ENCODE data around the gene SYTL4.

Gene SYTL4

DNA sequence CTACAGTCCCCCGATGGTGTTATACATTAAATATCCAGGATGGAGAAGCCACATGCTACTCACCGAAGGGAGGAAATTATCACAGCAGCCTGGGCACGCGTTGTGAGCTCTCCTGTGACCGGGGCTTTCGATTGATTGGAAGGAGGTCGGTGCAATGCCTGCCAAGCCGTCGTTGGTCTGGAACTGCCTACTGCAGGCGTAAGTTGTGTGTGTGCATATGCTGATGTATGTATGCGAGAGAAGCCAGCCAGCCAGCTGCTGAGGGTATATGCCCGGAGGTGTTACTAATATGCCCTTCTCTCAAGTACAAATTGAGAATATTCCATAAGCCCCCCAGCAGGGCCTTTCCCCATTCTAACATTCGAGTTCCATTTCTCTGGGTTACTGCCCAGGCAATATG lies 69.8 kb downstream of the SYTL4 start:
- Histone ChIP-seq H3K27me3 (ENCODE audit: insufficient read depth, low read depth, severe bottlenecking) (no peaks in the 10 kb centered on the region), H3K9me3 (ENCODE audit: severe bottlenecking) (no peaks in the 10 kb centered on the region), H3K27ac (no peak overlapping the region), H3K36me3 (no peaks in the 10 kb centered on the region), H3K4me3 (ENCODE audit: low read depth, low read length) (no peak overlapping the region)
- TF ChIP-seq, protein P1, sequence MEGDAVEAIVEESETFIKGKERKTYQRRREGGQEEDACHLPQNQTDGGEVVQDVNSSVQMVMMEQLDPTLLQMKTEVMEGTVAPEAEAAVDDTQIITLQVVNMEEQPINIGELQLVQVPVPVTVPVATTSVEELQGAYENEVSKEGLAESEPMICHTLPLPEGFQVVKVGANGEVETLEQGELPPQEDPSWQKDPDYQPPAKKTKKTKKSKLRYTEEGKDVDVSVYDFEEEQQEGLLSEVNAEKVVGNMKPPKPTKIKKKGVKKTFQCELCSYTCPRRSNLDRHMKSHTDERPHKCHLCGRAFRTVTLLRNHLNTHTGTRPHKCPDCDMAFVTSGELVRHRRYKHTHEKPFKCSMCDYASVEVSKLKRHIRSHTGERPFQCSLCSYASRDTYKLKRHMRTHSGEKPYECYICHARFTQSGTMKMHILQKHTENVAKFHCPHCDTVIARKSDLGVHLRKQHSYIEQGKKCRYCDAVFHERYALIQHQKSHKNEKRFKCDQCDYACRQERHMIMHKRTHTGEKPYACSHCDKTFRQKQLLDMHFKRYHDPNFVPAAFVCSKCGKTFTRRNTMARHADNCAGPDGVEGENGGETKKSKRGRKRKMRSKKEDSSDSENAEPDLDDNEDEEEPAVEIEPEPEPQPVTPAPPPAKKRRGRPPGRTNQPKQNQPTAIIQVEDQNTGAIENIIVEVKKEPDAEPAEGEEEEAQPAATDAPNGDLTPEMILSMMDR (IDR thresholded peaks at IDR 0.05; ENCODE audit: low read depth, low read length): no peak
- DNase-seq: no peak

DNA sequence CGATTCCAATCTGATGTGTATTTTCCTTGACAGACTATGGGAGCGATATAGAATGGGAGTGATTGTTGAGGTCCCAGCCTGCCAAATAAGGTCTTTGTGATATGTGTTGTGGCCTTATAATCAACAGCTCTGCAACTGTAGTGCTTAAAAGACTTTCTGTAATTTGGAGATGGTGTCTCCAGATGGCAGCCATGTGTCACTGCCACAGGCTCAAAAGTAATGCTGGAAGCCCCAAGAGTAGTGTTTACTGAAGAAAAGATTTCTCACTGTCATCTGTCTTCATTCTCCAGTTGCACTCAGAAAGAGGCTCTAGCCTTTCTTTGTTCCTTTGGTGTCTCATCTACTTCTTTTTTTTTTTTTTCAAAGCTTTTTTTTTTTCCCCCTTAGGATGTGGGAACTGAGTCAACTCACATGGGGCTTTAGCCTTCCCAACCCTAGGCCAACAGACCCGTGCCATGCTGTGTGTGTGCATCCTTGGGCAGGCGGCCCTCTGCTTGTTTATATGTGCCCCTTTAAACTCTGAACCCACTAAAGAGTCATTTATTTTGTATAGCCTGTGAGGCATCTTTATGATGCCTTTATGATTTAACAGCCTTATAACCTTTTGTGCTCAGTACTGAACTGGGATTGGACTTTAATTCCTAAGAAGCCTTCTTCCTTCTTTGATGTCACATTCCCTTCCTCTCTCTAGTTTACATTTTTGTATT lies 72.3 kb downstream of the SYTL4 start:
- DNase-seq: no peak
- Histone ChIP-seq H3K27ac (no peak overlapping the region), H3K4me3 (ENCODE audit: low read depth, low read length) (no peak overlapping the region), H3K36me3 (no peaks in the 10 kb centered on the region), H3K9me3 (ENCODE audit: severe bottlenecking) (no peaks in the 10 kb centered on the region), H3K27me3 (ENCODE audit: insufficient read depth, low read depth, severe bottlenecking) (no peaks in the 10 kb centered on the region)
- TF ChIP-seq, protein P1 (IDR thresholded peaks at IDR 0.05; ENCODE audit: low read depth, low read length): peak; percentile 10; the same call in 1 of the 2 replicates

DNA sequence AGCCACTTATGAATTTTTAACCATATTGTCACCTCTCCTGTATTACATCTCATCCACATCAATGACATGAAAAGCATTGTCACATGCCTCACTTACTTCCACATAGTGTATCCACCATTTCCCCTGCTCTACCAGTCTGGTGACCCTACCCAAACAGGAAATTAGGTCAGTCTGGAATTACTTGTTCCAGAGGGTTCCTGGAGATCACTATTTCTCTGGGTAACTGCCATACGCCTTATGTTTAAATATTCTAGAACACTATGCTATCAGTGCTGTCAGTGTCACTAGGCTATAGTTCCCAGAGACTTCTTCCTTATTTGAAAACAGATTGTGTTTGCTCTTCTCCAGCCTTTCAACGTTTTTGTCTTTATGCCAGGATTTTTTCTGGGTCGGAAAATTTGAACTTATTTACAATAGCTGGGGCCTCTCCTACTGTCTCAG lies 73.0 kb downstream of the SYTL4 start:
- Histone ChIP-seq H3K27ac (no peak overlapping the region), H3K27me3 (ENCODE audit: insufficient read depth, low read depth, severe bottlenecking) (no peaks in the 10 kb centered on the region), H3K9me3 (ENCODE audit: severe bottlenecking) (no peaks in the 10 kb centered on the region), H3K36me3 (no peaks in the 10 kb centered on the region), H3K4me3 (ENCODE audit: low read depth, low read length) (no peak overlapping the region)
- DNase-seq: no peak
- TF ChIP-seq, protein P1 (IDR thresholded peaks at IDR 0.05; ENCODE audit: low read depth, low read length): no peak

DNA sequence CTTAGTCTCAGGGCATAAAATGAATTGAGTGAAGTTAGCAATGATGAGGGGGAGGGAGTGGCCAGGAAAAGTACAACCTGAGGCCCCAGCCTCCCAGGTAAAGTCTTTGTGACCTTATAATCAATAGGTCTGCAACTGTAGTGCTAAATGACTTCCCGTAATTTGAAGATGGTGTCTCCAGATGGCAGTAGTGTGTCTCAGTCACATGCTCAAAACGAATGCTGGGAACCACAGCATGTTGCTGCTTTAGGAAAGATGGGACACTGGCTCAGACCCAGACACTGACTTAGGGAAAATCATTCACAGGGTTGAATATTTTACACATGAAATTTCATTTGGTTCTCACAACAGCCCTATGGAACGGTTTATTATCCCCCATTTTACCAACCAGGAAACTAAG lies 77.7 kb downstream of the SYTL4 start:
- peak overlapping the region; percentile 10; the same call in 1 of the 2 replicates for H3K27ac ChIP-seq
- peak; percentile 30 for DNase-seq

DNA sequence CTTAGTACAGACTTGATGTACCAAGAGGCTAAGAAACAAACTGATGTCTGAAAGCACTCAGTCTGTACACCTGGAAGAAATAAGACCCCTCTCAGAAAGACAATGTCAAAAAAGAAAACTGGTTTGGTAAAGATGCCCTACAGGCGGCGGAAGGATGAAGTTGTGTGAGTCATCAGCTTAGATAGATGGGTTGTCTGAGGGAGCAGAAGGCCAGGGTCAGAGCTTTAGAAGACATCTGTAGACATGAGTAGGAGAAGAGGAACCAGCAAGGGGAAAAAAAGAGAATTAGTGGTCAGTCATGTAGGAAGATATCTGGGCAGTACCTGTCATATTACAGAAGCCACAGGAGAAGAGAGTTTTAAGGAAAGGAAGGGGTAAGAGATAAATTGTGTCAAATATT lies 79.7 kb downstream of the SYTL4 start:
- DNase-seq: no peak
- H3K27me3 ChIP-seq (ENCODE audit: insufficient read depth, low read depth, severe bottlenecking): no peaks in the 10 kb centered on the region

More for the DNA sequence above, 77.7 kb downstream of the SYTL4 start:
- Histone ChIP-seq H3K9me3 (ENCODE audit: severe bottlenecking) (no peaks in the 10 kb centered on the region), H3K36me3 (no peaks in the 10 kb centered on the region), H3K27me3 (ENCODE audit: insufficient read depth, low read depth, severe bottlenecking) (no peaks in the 10 kb centered on the region), H3K4me3 (ENCODE audit: low read depth, low read length) (no peak overlapping the region)
- TF ChIP-seq, protein P1 (IDR thresholded peaks at IDR 0.05; ENCODE audit: low read depth, low read length): 0 out of 2 replicates have a peak, but pooled peaks have one; percentile 37

More for the DNA sequence above, 79.7 kb downstream of the SYTL4 start:
- TF ChIP-seq, protein P1 (IDR thresholded peaks at IDR 0.05; ENCODE audit: low read depth, low read length): no peak
- no peaks in the 10 kb centered on the region for H3K9me3 ChIP-seq (ENCODE audit: severe bottlenecking)
- no peak overlapping the region for H3K4me3 ChIP-seq (ENCODE audit: low read depth, low read length)
- no peaks in the 10 kb centered on the region for H3K36me3 ChIP-seq
- no peak overlapping the region for H3K27ac ChIP-seq
